GM23248 (cell line): Measurements from ENCODE around the gene ADGB.

ENCODE experiments used
- EZH2 ChIP-seq: fragments of 200-600 bp; sonication (generic); IDR thresholded peaks from 2 replicates; pipeline ENCODE4 v1.6.1; 2018; ENCODE audit warnings: antibody characterized with exemption, mild to moderate bottlenecking; ENCODE audit not compliant: insufficient read depth, poor library complexity, severe bottlenecking
- EZH2phosphoT487 ChIP-seq: fragments of 200-600 bp; sonication (generic); IDR thresholded peaks from 2 replicates; pipeline ENCODE4 v1.6.1; 2018; ENCODE audit warnings: antibody characterized with exemption, moderate library complexity, mild to moderate bottlenecking, low read depth; ENCODE audit not compliant: insufficient read depth

DNA sequence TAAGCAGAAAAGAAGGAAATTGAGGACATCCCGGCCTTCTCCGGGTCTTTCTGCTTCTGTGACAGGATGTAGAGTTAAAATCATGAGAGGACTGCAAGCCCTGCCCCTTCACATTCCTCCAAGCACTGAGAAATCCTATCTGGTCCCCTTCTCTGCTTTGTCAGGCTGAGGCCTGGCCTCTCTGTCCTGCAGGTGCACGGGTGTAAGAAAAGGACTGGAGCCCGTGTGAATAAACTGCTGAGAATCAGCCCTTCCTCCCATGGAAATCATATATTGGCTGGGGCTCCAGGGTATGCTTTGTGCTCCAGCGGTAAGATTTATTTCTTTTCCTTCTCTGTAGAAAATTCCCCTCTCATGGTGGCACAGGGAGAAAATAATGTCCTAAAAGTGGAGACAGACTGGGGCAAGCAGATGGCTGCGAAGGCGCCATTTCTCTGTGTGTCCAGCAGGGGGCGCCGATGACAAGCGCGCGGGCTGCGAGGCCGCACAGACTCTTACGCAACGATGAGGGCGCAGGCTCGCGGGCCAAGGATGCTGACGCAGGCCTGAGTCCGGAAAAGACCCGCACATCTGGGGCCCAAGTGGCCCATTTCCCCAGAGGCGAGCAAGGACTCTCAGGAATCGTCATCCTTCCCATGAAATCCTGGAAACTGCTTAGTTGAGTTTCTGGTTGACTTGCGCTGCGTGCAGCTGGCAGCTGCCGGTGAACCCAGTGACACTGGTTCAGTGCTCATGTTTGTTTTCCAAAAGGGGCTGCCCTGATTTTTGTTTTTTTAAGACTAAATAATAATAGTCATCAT, 258.6 kb downstream of the ADGB start:
- no peak for TF ChIP-seq EZH2
- no peak for TF ChIP-seq EZH2phosphoT487
